Motor neuron (in vitro differentiated cells): ENCODE data around the gene OR2T11. TPM values are rescaled to one million over a fixed set of nuclear protein-coding genes. Genes with fewer than 3 reads are reported as not detected.
"Not testable (repeated sequence)": the region's sequence is repeated elsewhere in the genome, so short reads cannot be mapped to it uniquely, and the experiment has no call there.

Experiments used
- ATAC-seq, 8 experiments: fragments of 200-7000 bp; cut with Tn5 transposase; replicated peaks in 6 of 8; 2 replicates each; pipeline ENCODE4 v1.8.0; 2021; ENCODE audit warnings: mild to moderate bottlenecking in 8 of 8, moderate library complexity in 8 of 8
- H3K27ac ChIP-seq, 2 donors: fragments of 250-450 bp; sonication (Bioruptor Pico); 2 replicates each; pipeline ENCODE4 v1.9.0; 2021; ENCODE audit warnings: antibody characterized with exemption in 2 of 2, mild to moderate bottlenecking in 2 of 2, moderate library complexity in 1 of 2
- H3K4me1 ChIP-seq, 2 donors: fragments of 250-450 bp; sonication (Bioruptor Pico); replicated peaks in 1 of 2; 2 replicates each; pipeline ENCODE4 v1.6.1; 2021; ENCODE audit warnings: antibody characterized with exemption in 2 of 2, mild to moderate bottlenecking in 2 of 2, moderate library complexity in 1 of 2
- H3K4me3 ChIP-seq, 5 donors: fragments of 250-450 bp; sonication (Bioruptor Pico); 2 replicates each; pipeline ENCODE4 v1.9.0; 2021; ENCODE audit warnings: antibody characterized with exemption in 5 of 5, mild to moderate bottlenecking in 5 of 5, moderate library complexity in 4 of 5
- WGBS, 10 experiments: fragments of 450-650 bp; shearing (Covaris generic); methylation state at CpG; one replicate each; pipeline ENCODE4 v1.0.0; 2022; 5-methylcytosine and 5-hydroxymethylcytosine counted together
- in situ Hi-C, 9 experiments: fragments of 400-800 bp; cut with MboI; loops; one replicate each; pipeline ENCODE4 v1.15.0; 2021; ENCODE audit warnings: low sequenced_read_pairs in 9 of 9, low pct_unique_long_range_greater_than_20kb in 2 of 9; ENCODE audit not compliant: unreplicated experiment in 9 of 9
- total RNA-seq, 8 experiments: library from RNA; unstranded; fragments of 300-600 nt; gene quantifications; 2 replicates each; pipeline versions ENCODE4 v1.2.3 to v1.2.4, GENCODE V29; 2022

OR2T11 gene, protein sequence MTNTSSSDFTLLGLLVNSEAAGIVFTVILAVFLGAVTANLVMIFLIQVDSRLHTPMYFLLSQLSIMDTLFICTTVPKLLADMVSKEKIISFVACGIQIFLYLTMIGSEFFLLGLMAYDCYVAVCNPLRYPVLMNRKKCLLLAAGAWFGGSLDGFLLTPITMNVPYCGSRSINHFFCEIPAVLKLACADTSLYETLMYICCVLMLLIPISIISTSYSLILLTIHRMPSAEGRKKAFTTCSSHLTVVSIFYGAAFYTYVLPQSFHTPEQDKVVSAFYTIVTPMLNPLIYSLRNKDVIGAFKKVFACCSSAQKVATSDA
- under 1 TPM in 4 of 8 experiments, not detected in 4; 0.05 to 0.38 (median 0.19) TPM for total RNA-seq

DNA sequence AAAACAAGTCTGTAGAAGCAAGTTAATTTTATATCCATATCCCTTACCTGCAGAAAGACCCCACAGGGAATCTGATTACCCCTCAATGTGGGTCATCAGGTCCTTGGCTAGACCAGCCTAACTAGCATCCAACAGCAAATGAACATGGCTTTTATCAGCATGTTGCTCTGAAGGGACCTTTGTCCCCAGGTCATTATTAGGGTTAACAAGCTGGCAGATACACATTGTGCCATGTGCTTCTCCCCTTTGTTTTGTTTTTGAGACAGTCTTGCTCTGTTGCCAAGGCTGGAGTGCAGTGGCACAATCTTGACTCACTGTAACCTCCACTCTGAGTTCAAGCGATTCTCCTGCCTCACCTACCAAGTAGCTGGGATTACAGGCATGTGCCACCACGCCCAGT lies at the start of gene OR2T11:
Gene OR2T11, minus strand, starts transcription at position 101 of the 400 bp plus-strand sequence. CDS start 7,963 bp downstream, outside the sequence.
- H3K27ac ChIP-seq, in situ Hi-C loops: not testable (repeated sequence)
- WGBS, 10 experiments: no CpG with 5 or more reads among the region's 2 CpGs

DNA sequence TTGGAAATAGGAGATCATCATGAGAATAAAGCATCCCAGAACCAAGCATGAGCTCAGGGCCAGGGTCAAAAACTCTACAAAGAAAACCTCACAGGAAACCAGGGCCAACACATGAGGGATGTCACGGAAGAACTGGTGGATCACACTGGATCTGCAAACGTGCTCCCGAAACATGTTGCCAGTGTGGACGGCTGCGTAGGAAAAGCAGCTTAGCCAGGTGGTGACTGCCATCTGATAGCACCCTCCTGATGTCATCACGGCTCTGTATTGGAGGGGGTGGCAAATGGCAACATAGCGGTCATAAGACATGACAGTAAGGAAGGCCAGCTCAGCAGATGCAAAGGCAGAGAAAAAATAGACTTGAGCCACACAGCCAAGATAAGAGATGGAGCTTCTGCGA lies 46.8 kb upstream of the OR2T11 start:
- no peak overlapping the region for H3K27ac ChIP-seq
- no peak for ATAC-seq
- H3K4me3 ChIP-seq: no peak overlapping the region
- 20 to 82% (median 61%) methylated on average over 2 to 8 of the region's 8 CpGs; no CpG with 5 or more reads in 1 of the 10 experiments for WGBS, 10 experiments
- no peaks in the 10 kb centered on the region for H3K4me1 ChIP-seq
- in situ Hi-C loops: no loop called here

More for the DNA sequence above, at the start of gene OR2T11:
- not testable (repeated sequence) for ATAC-seq, H3K4me1 ChIP-seq, H3K4me3 ChIP-seq

DNA sequence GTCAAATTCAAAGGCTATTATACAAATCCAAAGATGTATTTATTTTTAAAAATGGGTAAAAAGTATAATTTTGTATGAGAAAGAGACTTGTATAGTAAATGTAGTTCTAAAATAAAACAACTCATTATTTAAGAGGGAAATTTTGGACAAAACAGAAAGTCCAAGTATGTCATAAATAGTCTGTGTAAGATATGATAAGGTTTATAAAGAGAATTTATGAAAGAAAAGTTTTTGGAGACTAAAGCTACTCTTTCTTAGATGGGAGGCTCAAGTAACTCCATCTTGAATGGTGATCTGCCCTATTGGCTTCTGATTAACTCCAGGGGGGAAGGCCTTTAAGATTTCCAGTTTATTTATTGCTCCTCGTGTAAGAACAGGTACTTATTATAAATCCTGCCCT lies 35.1 kb upstream of the OR2T11 start:
- Histone ChIP-seq H3K27ac (no peak overlapping the region), H3K4me3 (no peak overlapping the region), H3K4me1 (no peaks in the 10 kb centered on the region)
- WGBS, 10 experiments: 0 to 70% (median 45%) methylated on average over 1 of the region's 1 CpG; no CpG with 5 or more reads in 2 of the 10 experiments
- no peak for ATAC-seq
- in situ Hi-C loops: no loop called here

DNA sequence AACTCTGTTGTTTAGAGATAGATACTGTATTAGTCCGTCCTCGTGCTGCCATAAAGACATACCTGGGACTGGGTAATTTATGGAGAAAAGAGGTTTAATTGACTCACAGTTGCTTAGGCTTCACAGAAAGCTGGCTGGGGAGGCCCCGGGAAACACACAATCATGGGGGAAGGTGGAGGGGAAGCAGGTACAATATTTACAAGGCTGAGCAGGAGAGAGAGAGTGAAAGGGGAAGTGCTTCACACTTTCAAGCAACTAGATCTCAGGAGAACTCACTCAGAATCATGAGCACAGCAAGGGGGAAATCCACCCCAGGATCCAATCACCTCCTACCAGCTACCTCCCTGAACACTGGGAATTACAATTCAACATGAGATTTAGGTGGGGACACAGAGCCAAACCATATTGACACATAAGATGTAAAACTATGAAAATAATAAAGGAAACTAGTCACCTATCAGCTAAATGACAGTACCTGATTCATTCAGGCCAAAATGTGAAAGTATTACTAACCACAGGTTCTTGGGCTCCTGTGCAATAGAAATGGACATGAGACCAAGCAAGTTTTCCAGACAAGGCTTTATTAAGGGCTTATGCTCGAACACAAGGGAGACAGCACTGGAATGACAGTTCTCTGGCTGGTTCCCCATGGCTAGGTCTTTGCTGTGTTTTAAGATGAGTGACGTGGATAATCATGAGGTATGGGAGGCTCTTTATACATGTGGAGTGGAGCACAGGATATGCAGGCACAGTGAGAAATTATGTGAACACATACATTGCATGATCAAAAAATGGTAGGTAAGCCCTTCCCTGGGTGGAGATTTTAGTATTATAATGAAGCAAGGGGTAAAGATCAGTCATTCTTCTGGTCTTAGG lies 28.8 kb upstream of the OR2T11 start:
- H3K4me1 ChIP-seq, H3K27ac ChIP-seq, H3K4me3 ChIP-seq, in situ Hi-C loops: not testable (repeated sequence)
- peak in 1 of 8 experiments; percentile 49 for ATAC-seq
- WGBS, 10 experiments: 10 to 64% (median 41%) methylated on average over 1 to 5 of the region's 5 CpGs; no CpG with 5 or more reads in 2 of the 10 experiments

DNA sequence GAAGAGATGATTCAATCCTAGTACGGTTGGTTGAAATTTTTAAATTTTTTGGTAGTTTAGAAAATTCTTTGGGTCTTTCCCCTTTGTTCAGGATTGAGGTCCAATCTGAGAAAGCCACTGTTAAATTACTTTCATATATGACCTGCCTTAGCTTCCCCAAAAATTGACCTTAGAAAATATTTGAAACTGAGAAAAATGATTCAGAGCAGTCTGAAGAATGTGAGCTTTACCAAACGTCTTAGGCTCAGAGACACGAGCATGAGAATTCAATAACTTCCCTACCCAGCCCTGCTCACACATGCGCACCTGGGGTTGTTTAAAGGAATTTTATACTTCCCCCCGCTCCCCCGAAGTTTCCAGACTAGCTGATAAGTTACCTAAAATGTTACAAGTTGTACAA lies 21.9 kb upstream of the OR2T11 start:
- H3K4me1 ChIP-seq, ATAC-seq, H3K27ac ChIP-seq, in situ Hi-C loops, H3K4me3 ChIP-seq: not testable (repeated sequence)
- 17 to 60% (median 54%) methylated on average over 1 to 3 of the region's 6 CpGs; no CpG with 5 or more reads in 4 of the 10 experiments for WGBS, 10 experiments

DNA sequence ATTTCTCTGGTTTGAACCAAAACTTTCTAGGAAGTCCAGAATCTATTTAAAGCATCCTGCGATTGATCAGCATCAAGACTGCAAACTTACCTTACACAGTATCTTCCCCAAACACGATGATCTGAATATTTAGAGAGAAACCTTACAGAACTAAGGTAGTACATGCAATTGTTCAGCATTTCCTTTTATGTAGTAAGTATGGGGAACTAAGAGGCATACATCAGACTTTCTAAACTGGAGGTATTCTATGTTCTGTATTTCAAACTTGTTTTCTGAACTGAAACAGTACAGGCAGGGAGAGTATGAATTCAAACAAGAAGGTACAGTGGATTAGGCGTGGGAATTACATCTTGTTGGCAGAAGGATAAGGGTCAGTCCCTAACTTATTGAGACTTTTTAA lies 20.5 kb upstream of the OR2T11 start, which contains the start of gene OR2T27:
Gene OR2T27, minus strand, starts transcription at position 175 of the 400 bp plus-strand sequence. CDS start 4,644 bp downstream, outside the sequence.
- H3K4me1 ChIP-seq, ATAC-seq, in situ Hi-C loops, H3K4me3 ChIP-seq, H3K27ac ChIP-seq: not testable (repeated sequence)
- WGBS, 10 experiments: no CpG with 5 or more reads among the region's 3 CpGs

DNA sequence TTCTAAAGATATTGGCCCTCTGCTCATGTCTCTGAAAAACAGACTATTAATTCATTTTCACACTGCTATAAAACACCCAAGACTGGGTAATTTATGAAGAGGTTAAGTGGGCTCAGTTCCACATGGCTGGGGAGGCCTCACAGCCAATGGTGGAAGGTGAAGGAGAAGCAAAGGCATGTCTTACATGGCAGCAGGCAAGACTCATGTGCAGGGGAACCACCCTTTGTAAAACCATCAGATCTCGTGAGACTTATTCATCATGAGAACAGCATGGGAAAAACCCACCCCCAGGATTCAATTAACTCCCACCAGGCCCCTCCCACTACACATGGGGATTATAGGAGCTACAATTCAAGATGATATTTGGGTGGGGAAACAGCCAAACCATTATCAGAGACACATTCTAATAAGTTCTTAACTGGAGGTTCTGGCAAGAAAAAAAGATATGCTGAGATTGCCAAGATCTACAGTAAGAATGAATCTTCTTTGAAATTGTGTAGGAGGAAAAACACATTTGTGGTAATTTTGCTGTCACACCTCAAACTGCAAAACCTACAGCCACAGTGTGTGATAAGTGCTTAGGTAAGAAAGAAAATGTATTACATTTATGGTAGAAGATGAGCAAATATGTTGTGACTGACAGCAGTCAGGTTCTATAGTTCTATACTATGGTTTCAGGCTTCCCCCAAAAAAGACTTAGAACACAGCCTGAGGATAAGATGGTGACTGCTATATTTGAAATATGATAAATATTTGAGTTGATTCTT lies 14.1 kb upstream of the OR2T11 start:
- WGBS, 10 experiments: no CpG with 5 or more reads among the region's 1 CpG

DNA sequence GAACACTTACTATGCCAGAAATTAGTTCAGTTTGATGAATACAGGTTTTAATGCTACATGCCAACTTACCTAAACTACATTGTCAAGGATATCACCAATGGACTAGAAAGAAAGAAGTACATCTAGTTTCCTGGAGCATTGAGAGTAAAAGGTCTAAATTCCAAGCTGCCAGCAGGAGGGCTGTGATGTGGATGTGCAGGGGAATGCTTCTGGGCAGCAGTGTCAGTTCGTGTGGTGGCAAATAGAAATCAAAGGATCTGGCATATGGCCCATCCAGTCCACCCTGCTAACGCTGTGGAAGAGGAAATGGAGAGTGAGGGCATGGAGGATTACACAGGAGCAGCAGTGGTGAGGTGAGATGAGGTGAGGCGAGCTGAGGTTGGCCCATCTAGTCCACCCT lies 10.3 kb upstream of the OR2T11 start, which contains the start of gene OR2T35:
Gene OR2T35, minus strand, starts transcription at position 101 of the 400 bp plus-strand sequence. CDS start 6,020 bp downstream, outside the sequence.
- ATAC-seq: not testable (repeated sequence)

More for the DNA sequence above, 14.1 kb upstream of the OR2T11 start:
- in situ Hi-C loops, ATAC-seq, H3K4me3 ChIP-seq, H3K4me1 ChIP-seq, H3K27ac ChIP-seq: not testable (repeated sequence)

DNA sequence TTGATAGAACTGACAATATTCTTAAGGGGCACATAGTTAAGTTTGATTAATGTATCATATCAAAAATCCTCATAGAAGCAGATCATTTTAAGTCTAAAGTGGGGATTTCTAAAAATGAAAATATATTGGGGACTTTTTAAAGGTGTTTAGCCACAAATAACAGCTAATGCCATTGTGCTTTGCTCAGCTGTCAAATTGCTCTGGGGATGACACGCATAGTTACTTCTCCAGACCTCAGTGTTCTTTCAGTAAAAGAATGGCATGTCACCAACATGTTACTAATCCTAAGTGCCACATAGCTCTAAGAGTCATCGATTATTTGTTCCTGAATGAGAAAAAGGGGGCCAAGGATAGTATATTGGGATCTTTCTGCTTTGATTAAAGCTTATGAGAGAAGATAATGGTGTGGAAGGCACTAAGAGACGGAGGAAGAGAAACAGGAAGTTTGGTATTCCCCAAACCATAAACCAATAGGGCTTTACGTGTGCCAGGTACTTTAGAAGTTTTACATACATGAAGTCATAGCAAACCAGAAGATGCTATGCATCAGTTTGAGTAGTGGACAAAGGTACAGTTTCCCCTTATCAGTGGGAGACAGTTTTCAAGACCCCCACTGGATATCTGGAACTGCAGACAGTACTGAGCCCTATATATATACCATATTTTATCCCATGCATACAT lies 8.2 kb upstream of the OR2T11 start:
- in situ Hi-C loops, H3K4me1 ChIP-seq, H3K4me3 ChIP-seq, H3K27ac ChIP-seq, ATAC-seq: not testable (repeated sequence)
- WGBS, 10 experiments: no CpG with 5 or more reads among the region's 4 CpGs

More for the DNA sequence above, 10.3 kb upstream of the OR2T11 start, which contains the start of gene OR2T35:
- in situ Hi-C loops, H3K4me1 ChIP-seq, H3K27ac ChIP-seq, H3K4me3 ChIP-seq: not testable (repeated sequence)
- WGBS, 10 experiments: 0% methylated on average over 1 of the region's 3 CpGs; no CpG with 5 or more reads in 9 of the 10 experiments

DNA sequence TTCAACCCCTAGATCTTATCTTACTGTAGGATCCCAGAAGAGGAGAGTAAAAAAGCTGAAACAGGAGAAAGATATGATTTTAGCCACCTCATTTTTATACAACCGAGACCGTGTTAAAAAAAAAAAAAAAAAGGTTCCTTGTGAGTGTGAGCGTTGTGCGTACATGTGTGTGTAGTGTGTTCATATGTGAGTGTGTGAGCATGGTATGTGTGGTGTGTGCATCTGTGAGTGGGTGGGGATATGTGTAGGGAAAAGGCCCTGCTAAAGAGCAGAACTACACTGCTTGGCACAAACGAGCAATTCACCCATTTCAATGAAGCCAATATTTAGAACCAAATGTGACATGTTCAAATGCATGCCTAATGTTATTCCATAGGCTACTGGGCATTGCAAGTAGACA lies 6.7 kb upstream of the OR2T11 start:
- H3K27ac ChIP-seq, H3K4me1 ChIP-seq, in situ Hi-C loops, ATAC-seq, H3K4me3 ChIP-seq: not testable (repeated sequence)
- WGBS, 10 experiments: no CpG with 5 or more reads among the region's 5 CpGs

DNA sequence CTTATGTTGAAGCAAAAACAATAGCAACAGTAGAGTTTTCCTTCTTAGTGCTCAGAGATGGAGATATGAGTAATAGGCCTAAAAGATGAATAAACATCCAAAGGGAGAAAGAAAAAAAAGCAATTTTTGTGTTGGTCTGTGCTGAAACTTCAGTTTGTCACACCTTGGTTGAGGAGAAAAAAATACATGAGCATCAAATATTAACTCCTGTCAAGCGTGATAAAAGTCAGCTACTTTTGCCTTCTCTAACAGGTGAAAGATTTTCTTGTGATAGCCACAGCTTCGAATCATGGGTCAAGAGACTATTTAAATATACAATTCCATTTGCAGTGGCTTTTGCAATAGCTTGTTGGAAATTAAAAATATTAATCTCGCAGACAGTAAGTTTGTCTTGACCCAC lies 6.0 kb upstream of the OR2T11 start:
- in situ Hi-C loops: not testable (repeated sequence)

DNA sequence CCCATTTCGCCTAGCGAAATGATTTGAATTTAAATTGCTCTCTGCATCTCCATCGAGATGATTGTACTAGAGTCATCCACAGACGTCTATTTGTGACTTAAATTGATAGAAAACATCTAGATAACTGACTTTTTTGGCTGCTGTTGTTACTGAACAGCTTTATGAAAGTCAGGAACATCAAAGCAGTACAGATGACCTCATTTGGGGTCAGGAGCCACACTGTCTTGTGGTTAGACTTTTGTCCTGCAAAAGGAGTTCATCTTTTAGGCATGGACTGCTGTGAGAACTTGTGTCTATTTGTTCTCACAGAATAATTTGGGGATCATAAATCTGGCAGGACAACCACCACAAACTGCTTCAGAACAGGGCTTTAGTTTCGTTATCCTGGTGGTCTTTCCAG lies 4.8 kb upstream of the OR2T11 start:
- WGBS, 10 experiments: no CpG with 5 or more reads among the region's 5 CpGs
- H3K4me1 ChIP-seq, in situ Hi-C loops, H3K4me3 ChIP-seq, H3K27ac ChIP-seq, ATAC-seq: not testable (repeated sequence)

More for the DNA sequence above, 6.0 kb upstream of the OR2T11 start:
- not testable (repeated sequence) for H3K4me1 ChIP-seq, H3K27ac ChIP-seq, ATAC-seq, H3K4me3 ChIP-seq
- no CpG with 5 or more reads among the region's 3 CpGs for WGBS, 10 experiments
